HepG2 (cell line): Measurements from ENCODE around the gene MINDY1. TPM values are rescaled to one million over a fixed set of nuclear protein-coding genes. Genes with fewer than 3 reads are reported as not detected.
A peak's percentile ranks its signal among the peaks of the same experiment; 100 is the strongest.

ENCODE experiments used
- CCDC6 ChIP-seq: sonication (generic); formaldehyde crosslinking; IDR thresholded peaks from 2 replicates; pipeline ENCODE4 v1.8.1; 2022; ENCODE audit warnings: mild to moderate bottlenecking, missing genetic modification reagents, moderate library complexity
- CENPX ChIP-seq: sonication (generic); formaldehyde crosslinking; IDR thresholded peaks from 2 replicates; pipeline ENCODE4 v1.9.0; 2021; ENCODE audit warnings: mild to moderate bottlenecking, missing genetic modification reagents, moderate library complexity
- CREM ChIP-seq, 2 experiments: sonication (generic) in 1 of 2; formaldehyde crosslinking in 1 of 2; IDR thresholded peaks; 2 replicates each; pipeline versions ENCODE4 v1.4.0 to v1.6.1; 2016 to 2020; ENCODE audit warnings: antibody characterized with exemption in 1 of 2, mild to moderate bottlenecking in 1 of 2, missing genetic modification reagents in 1 of 2
- DPF2 ChIP-seq: sonication (generic); formaldehyde crosslinking; IDR thresholded peaks from 2 replicates; pipeline ENCODE4 v1.4.0; 2020; ENCODE audit warnings: mild to moderate bottlenecking, low read depth, missing genetic modification reagents, borderline replicate concordance
- HOXA3 ChIP-seq: sonication (generic); formaldehyde crosslinking; IDR thresholded peaks from 2 replicates; pipeline ENCODE4 v1.5.0; 2020; ENCODE audit warnings: missing genetic modification reagents
- KDM5B ChIP-seq: sonication (generic); formaldehyde crosslinking; IDR thresholded peaks from 2 replicates; pipeline ENCODE4 v1.4.0; 2020; ENCODE audit warnings: missing genetic modification reagents, mild to moderate bottlenecking, borderline replicate concordance
- NKX3-1 ChIP-seq: sonication (generic); formaldehyde crosslinking; IDR thresholded peaks from 2 replicates; pipeline ENCODE4 v1.5.0; 2020; ENCODE audit warnings: missing genetic modification reagents
- PHF5A ChIP-seq: IDR thresholded peaks from one replicate; pipeline ENCODE4 v1.6.1; 2018; ENCODE audit warnings: low read depth, missing genetic modification reagents; ENCODE audit not compliant: unreplicated experiment
- ZFP36 ChIP-seq: fragments of 150-350 bp; IDR thresholded peaks from 2 replicates; pipeline ENCODE4 v1.6.1; 2018; ENCODE audit warnings: borderline replicate concordance, low read length, low read depth; ENCODE audit not compliant: partially characterized antibody
- ZNF850 ChIP-seq: sonication (generic); formaldehyde crosslinking; conservative IDR thresholded peaks from 2 replicates; pipeline ENCODE4 v1.9.0; 2021; ENCODE audit warnings: mild to moderate bottlenecking, missing genetic modification reagents
- polyA plus RNA-seq, 8 experiments: library from polyadenylated mRNA; depleted of rRNA in 3 of 8; stranded (reverse) in 7 of 8; unstranded in 1 of 8; fragments of >200 nt; fragmentation: Illumina TruSeq in 4 of 8; extraction: Trizol in 4 of 8; gene quantifications; 2 replicates each; pipeline versions ENCODE4 v1.2.1 to v1.2.3, GENCODE V29; 2011 to 2016; ENCODE audit warnings: low read depth in 4 of 8, missing spikeins in 1 of 8, mixed read lengths in 1 of 8; ENCODE audit not compliant: insufficient read depth in 1 of 8
- total RNA-seq, 5 experiments: library from RNA; depleted of rRNA; stranded (reverse); fragments of >200 nt; fragmentation: Illumina TruSeq; extraction: Trizol; gene quantifications; 2 replicates each; pipeline ENCODE4 v1.2.3, GENCODE V29; 2016; ENCODE audit warnings: low read depth in 1 of 5
- TF ChIP-seq, protein P1 (sequence below): IDR thresholded peaks from 2 replicates; pipeline ENCODE4 v1.6.1; 2016; ENCODE audit warnings: mild to moderate bottlenecking
- TF ChIP-seq, protein P2 (sequence below): sonication (generic); formaldehyde crosslinking; IDR thresholded peaks from 2 replicates; pipeline ENCODE4 v1.4.0; 2020; ENCODE audit warnings: missing genetic modification reagents, mild to moderate bottlenecking, borderline replicate concordance
- TF ChIP-seq, protein P3 (sequence below): sonication (generic); formaldehyde crosslinking; IDR thresholded peaks from 2 replicates; pipeline ENCODE4 v1.9.0; 2022; ENCODE audit warnings: low read depth, missing genetic modification reagents
- TF ChIP-seq, protein P4 (sequence below): IDR thresholded peaks from 2 replicates; pipeline ENCODE4 v1.6.1; 2016
- TF ChIP-seq, protein P5 (sequence below): sonication (generic); formaldehyde crosslinking; IDR thresholded peaks from 2 replicates; pipeline ENCODE4 v1.4.0; 2020; ENCODE audit warnings: missing genetic modification reagents, borderline replicate concordance

Gene MINDY1
- total and polyA plus RNA-seq, 2 of the 13 experiments (the other 11 are each of a cell fraction or from before 2014, with no cell fraction given), result 11.1 to 15.0 TPM

DNA sequence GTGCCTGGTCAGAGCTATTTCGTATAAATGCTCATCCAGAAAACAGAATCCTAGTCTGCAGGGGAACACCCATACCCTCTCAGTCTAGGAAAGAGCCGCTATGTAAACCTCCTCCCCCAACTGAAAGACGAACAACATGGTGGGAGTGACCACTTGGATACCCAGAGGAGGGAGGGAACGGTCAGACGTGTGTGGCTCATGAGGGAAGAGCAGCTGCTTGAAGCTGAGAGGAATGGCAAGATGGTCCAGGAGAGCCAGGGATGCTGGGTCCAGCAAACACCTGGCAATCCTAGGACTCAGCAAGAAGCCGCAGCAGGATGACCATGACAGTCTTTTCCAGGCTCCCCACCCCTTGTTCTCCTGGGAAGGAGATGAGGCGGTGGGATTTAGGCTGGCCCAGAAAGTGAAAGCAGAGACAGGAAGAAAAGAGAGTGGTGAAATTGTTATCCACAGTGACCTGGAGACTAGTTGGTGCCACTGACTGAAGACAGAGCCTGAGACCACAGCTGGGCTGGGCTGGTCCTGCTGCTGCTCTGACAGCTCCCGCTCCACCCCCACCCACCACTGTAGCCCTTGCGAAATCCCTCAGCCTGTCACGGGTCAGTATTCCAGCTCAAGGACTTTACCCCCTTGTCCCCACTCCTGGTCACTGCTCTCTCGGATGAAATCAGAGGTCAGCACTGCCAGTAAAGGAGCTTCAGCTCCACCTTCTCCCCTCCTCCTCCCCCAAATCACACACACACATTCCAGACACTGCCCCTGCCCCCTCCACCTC, 35.7 kb downstream of the MINDY1 start (continued):
- TF ChIP-seq CENPX, result no peak
- TF ChIP-seq CCDC6 (CRISPR knock-in tag), result peak; percentile 89; the same call in 1 of the 2 replicates
- TF ChIP-seq, protein P1, sequence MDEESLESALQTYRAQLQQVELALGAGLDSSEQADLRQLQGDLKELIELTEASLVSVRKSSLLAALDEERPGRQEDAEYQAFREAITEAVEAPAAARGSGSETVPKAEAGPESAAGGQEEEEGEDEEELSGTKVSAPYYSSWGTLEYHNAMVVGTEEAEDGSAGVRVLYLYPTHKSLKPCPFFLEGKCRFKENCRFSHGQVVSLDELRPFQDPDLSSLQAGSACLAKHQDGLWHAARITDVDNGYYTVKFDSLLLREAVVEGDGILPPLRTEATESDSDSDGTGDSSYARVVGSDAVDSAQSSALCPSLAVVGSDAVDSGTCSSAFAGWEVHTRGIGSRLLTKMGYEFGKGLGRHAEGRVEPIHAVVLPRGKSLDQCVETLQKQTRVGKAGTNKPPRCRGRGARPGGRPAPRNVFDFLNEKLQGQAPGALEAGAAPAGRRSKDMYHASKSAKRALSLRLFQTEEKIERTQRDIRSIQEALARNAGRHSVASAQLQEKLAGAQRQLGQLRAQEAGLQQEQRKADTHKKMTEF (CRISPR knock-in tag), result peak; percentile 60; the same call in 1 of the 2 replicates
- TF ChIP-seq KDM5B (CRISPR knock-in tag), result 0 out of 2 replicates have a peak, but pooled peaks have one; percentile 29
- no peak for TF ChIP-seq PHF5A
- peak; percentile 82; the same call in 1 of the 2 replicates for TF ChIP-seq CREM (IDR thresholded peaks at IDR 0.05)
- TF ChIP-seq CREM (CRISPR knock-in tag; IDR thresholded peaks at IDR 0.05), result no peak
- no peak for TF ChIP-seq NKX3-1 (CRISPR knock-in tag)
- TF ChIP-seq, protein P2, sequence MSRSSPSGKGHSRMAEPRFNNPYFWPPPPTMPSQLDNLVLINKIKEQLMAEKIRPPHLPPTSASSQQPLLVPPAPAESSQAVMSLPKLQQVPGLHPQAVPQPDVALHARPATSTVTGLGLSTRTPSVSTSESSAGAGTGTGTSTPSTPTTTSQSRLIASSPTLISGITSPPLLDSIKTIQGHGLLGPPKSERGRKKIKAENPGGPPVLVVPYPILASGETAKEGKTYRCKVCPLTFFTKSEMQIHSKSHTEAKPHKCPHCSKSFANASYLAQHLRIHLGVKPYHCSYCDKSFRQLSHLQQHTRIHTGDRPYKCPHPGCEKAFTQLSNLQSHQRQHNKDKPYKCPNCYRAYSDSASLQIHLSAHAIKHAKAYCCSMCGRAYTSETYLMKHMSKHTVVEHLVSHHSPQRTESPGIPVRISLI (CRISPR knock-in tag), result peak; percentile 52; the same call in 1 of the 2 replicates
- TF ChIP-seq, protein P3, sequence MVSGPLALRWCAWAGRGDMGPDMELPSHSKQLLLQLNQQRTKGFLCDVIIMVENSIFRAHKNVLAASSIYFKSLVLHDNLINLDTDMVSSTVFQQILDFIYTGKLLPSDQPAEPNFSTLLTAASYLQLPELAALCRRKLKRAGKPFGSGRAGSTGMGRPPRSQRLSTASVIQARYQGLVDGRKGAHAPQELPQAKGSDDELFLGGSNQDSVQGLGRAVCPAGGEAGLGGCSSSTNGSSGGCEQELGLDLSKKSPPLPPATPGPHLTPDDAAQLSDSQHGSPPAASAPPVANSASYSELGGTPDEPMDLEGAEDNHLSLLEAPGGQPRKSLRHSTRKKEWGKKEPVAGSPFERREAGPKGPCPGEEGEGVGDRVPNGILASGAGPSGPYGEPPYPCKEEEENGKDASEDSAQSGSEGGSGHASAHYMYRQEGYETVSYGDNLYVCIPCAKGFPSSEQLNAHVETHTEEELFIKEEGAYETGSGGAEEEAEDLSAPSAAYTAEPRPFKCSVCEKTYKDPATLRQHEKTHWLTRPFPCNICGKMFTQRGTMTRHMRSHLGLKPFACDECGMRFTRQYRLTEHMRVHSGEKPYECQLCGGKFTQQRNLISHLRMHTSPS, result no peak
- peak; percentile 76 for TF ChIP-seq DPF2 (CRISPR knock-in tag)
- TF ChIP-seq, protein P4, sequence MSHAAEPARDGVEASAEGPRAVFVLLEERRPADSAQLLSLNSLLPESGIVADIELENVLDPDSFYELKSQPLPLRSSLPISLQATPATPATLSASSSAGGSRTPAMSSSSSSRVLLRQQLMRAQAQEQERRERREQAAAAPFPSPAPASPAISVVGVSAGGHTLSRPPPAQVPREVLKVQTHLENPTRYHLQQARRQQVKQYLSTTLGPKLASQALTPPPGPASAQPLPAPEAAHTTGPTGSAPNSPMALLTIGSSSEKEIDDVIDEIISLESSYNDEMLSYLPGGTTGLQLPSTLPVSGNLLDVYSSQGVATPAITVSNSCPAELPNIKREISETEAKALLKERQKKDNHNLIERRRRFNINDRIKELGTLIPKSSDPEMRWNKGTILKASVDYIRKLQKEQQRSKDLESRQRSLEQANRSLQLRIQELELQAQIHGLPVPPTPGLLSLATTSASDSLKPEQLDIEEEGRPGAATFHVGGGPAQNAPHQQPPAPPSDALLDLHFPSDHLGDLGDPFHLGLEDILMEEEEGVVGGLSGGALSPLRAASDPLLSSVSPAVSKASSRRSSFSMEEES (CRISPR knock-in tag), result peak; percentile 99
- peak; percentile 81 for TF ChIP-seq HOXA3
- no peak for TF ChIP-seq ZNF850
- TF ChIP-seq, protein P5, sequence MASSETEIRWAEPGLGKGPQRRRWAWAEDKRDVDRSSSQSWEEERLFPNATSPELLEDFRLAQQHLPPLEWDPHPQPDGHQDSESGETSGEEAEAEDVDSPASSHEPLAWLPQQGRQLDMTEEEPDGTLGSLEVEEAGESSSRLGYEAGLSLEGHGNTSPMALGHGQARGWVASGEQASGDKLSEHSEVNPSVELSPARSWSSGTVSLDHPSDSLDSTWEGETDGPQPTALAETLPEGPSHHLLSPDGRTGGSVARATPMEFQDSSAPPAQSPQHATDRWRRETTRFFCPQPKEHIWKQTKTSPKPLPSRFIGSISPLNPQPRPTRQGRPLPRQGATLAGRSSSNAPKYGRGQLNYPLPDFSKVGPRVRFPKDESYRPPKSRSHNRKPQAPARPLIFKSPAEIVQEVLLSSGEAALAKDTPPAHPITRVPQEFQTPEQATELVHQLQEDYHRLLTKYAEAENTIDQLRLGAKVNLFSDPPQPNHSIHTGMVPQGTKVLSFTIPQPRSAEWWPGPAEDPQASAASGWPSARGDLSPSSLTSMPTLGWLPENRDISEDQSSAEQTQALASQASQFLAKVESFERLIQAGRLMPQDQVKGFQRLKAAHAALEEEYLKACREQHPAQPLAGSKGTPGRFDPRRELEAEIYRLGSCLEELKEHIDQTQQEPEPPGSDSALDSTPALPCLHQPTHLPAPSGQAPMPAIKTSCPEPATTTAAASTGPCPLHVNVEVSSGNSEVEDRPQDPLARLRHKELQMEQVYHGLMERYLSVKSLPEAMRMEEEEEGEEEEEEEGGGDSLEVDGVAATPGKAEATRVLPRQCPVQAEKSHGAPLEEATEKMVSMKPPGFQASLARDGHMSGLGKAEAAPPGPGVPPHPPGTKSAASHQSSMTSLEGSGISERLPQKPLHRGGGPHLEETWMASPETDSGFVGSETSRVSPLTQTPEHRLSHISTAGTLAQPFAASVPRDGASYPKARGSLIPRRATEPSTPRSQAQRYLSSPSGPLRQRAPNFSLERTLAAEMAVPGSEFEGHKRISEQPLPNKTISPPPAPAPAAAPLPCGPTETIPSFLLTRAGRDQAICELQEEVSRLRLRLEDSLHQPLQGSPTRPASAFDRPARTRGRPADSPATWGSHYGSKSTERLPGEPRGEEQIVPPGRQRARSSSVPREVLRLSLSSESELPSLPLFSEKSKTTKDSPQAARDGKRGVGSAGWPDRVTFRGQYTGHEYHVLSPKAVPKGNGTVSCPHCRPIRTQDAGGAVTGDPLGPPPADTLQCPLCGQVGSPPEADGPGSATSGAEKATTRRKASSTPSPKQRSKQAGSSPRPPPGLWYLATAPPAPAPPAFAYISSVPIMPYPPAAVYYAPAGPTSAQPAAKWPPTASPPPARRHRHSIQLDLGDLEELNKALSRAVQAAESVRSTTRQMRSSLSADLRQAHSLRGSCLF (CRISPR knock-in tag), result no peak
- TF ChIP-seq ZFP36, result no peak
